Activated CD4-positive, alpha-beta T cell treated with anti-CD3 and anti-CD28 coated beads, Interleukin-2, amount 10 ng/mL, durations not matched to agents 24 days and 14 days (primary cell): ENCODE data around the gene ATP5F1D. TPM values are rescaled to one million over a fixed set of nuclear protein-coding genes. Genes with fewer than 3 reads are reported as not detected.
"Not testable (repeated sequence)": the region's sequence is repeated elsewhere in the genome, so short reads cannot be mapped to it uniquely, and the experiment has no call there.

Experiments used
- DNase-seq: peaks from one replicate; pipeline ENCODE4 v3.0.0; 2022
- H3K27ac Mint-ChIP-seq: one replicate; pipeline ENCODE4 v1.8.0; 2022; ENCODE audit warnings: mild to moderate bottlenecking, mixed read lengths
- H3K27me3 Mint-ChIP-seq: one replicate; pipeline ENCODE4 v1.8.0; 2022; ENCODE audit warnings: mixed read lengths
- H3K36me3 Mint-ChIP-seq: one replicate; pipeline ENCODE4 v1.8.0; 2022; ENCODE audit warnings: low read depth, mild to moderate bottlenecking, mixed read lengths
- H3K4me1 Mint-ChIP-seq: one replicate; pipeline ENCODE4 v1.8.0; 2021; ENCODE audit warnings: mixed read lengths
- H3K4me3 Mint-ChIP-seq: one replicate; pipeline ENCODE4 v1.8.0; 2022; ENCODE audit warnings: mild to moderate bottlenecking, moderate library complexity, mixed read lengths
- H3K9me3 Mint-ChIP-seq: one replicate; pipeline ENCODE4 v1.8.0; 2021; ENCODE audit warnings: mixed read lengths
- intact Hi-C: fragments of 100-400 bp; cut with micrococcal nuclease; formaldehyde crosslinking; loops from one replicate; pipeline ENCODE4 v1.15.1; 2023
- total RNA-seq: library from RNA; stranded (reverse); gene quantifications from 2 replicates; pipeline ENCODE4 v1.2.3, GENCODE V29; 2022

Gene ATP5F1D
- total RNA-seq, 1 donor from 2014 or later = 269 TPM

GRCh38 chr19:1243768-1244692, 2.5 kb downstream of the ATP5F1D start:
- no peaks in the 10 kb centered on the region for H3K9me3 Mint-ChIP-seq
- intact Hi-C loops = loop anchor here (1.0 to 5.0 kb wide), 3 partner anchors 22 to 177 kb away; partner anchors contain the start of gene ARHGAP45
- peaks cover 7% of the 10 kb centered on the region for H3K36me3 Mint-ChIP-seq
- peak; percentile 96 for DNase-seq
- peaks cover 18% of the 10 kb centered on the region for H3K4me1 Mint-ChIP-seq
- peak overlapping the region; percentile 64 for H3K4me3 Mint-ChIP-seq
- peaks cover 4% of the 10 kb centered on the region for H3K27me3 Mint-ChIP-seq
- peak overlapping the region; percentile 85 for H3K27ac Mint-ChIP-seq

DNA sequence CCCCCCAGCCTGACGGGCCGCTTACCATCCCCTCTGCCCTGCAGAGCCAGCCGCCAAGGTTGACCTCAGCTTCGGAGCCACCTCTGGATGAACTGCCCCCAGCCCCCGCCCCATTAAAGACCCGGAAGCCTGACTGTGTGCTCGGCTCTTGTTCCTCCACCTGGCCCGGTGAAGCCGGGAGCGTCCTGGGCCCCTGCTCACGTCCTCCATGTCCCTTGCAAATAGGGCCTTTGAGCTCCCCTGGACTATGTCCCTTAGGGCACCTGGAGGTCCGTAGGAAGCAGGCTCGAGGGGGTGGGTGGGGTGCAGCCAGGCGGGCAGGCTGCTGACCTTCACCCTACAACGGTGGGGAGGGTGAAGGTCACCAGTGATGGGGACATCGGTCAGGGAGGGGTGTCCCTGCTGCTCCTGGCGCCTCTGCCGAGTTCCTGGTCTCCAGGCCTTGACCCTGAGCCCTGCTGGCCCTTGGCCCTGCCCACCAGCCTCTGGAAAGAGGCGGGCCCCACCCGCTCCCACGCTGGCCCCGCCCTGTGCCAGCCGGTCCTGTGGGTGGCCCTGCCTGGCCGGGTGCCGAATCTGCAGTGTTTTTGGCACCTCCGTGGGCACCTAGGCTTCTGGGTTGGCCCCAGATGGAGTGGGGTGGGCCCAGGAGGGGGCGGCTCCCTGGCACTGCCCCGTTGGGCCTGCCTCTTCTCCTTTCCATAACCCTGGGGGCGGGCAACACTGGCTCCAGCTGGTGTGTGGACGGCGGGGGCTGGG, 3.3 kb downstream of the ATP5F1D start:
- peak overlapping the region; percentile 64 for H3K4me3 Mint-ChIP-seq
- no peaks in the 10 kb centered on the region for H3K27me3 Mint-ChIP-seq
- peak overlapping the region; percentile 85 for H3K27ac Mint-ChIP-seq
- H3K4me1 Mint-ChIP-seq = peaks cover 15% of the 10 kb centered on the region
- intact Hi-C loops = loop anchor here (1.0 to 5.0 kb wide), 3 partner anchors 21 to 178 kb away; partner anchors contain the start of gene ARHGAP45
- peaks cover 9% of the 10 kb centered on the region for H3K36me3 Mint-ChIP-seq
- no peak for DNase-seq
- no peaks in the 10 kb centered on the region for H3K9me3 Mint-ChIP-seq

GRCh38 chr19:1245494-1246264, 4.1 kb downstream of the ATP5F1D start:
- H3K9me3 Mint-ChIP-seq = no peaks in the 10 kb centered on the region
- H3K36me3 Mint-ChIP-seq = peaks cover 9% of the 10 kb centered on the region
- intact Hi-C loops = no loop called here
- no peak overlapping the region for H3K4me3 Mint-ChIP-seq
- no peak for DNase-seq
- no peak overlapping the region for H3K27ac Mint-ChIP-seq
- H3K4me1 Mint-ChIP-seq = peaks cover 15% of the 10 kb centered on the region
- H3K27me3 Mint-ChIP-seq = no peaks in the 10 kb centered on the region

DNA sequence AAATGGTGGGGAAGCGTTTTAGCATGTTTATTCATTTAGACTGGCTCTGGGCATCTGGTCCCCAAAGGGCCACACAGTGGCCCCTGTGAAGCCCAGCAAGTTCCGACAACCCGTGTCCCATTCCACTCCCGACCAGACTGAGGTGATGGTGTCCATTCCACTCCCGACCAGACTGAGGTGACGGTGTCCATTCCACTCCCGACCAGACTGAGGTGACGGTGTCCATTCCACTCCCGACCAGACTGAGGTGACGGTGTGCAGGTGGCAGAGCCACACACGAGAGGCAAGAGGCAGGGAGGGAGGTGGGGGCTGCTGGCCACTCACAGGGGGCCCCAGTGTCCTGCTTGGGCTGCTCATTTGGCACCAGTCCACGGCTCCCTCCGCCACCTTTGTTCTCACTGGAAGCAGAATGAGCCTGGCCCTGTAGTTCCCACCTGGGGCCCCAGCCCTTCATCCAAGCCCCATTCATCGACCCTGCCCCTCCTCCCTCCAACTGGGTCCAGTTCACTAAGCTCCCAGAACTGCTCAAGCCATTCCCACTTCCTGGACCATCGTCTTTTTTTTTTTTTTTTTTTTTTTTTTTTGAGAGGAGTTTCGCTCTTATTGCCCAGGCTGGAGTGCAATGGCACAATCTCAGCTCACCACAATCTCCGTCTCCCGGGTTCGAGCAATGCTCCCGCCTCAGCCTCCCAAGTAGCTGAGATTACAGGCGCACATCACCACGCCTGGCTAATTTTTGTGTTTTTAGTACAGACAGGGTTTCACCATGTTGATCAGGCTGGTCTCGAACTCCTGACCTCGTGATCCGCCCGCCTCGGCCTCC, 4.9 kb downstream of the ATP5F1D start:
- DNase-seq, H3K9me3 Mint-ChIP-seq, H3K4me3 Mint-ChIP-seq, H3K27me3 Mint-ChIP-seq, intact Hi-C loops: not testable (repeated sequence)
- Mint-ChIP-seq H3K36me3 (peaks cover 13% of the 10 kb centered on the region), H3K27ac (peak overlapping the region; percentile 15), H3K4me1 (peaks cover 12% of the 10 kb centered on the region)

- no peaks in the 10 kb centered on the region for H3K9me3 Mint-ChIP-seq
- no peaks in the 10 kb centered on the region for H3K27me3 Mint-ChIP-seq
- H3K36me3 Mint-ChIP-seq = peaks cover 21% of the 10 kb centered on the region
- DNase-seq = no peak
- H3K4me1 Mint-ChIP-seq = peaks cover 12% of the 10 kb centered on the region
- H3K27ac Mint-ChIP-seq = peak overlapping the region; percentile 62
- intact Hi-C loops = loop anchor here (1.0 to 2.0 kb wide), 2 partner anchors 227 to 450 kb away; partner anchors contain the start of genes PTBP1, RNU6-2 and TMEM259
- peak overlapping the region; percentile 82 for H3K4me3 Mint-ChIP-seq
Observed at GRCh38 chr19:1247748-1248138, 6.2 kb downstream of the ATP5F1D start.

DNA sequence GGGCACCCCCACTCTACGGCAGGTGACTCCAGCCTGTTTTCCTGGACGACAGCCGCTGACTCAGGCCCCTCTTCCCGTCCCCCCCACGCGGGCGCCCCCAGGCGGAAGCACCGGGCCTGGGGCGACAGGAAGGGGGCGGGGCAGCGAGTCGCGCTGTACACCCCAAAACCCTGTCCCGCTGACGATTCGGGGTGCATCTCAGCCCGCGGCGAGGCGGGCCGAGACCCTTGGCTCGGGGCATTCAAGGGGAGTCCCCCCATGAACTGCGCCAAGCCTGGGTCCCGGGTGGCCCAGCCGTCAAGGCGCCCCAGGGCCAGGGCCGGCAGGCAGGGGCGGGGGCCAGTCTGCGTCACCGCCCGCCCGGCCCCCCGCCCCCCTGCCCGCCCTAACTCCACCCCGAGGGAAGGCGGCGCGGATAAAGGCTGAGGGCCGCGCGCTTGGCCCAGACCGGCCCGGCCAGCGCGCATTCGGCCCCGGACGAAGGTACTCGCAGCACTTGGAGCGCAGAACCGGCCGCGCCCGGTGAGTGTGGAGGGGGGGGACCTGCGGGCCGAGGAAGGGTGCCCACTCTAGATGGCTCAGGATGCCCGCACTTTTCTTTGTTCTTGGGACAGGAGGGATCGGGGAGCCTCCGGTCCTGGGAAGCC, 6.7 kb downstream of the ATP5F1D start, which contains the start of gene MIDN:
TSS of gene MIDN (plus strand) at position 445 of the 647 bp plus-strand sequence. CDS start 1,714 bp downstream, outside the sequence.
- Mint-ChIP-seq H3K9me3 (no peaks in the 10 kb centered on the region), H3K27me3 (no peaks in the 10 kb centered on the region), H3K4me1 (peaks cover 12% of the 10 kb centered on the region), H3K4me3 (peak within 1 kb of the TSS; percentile 82), H3K27ac (peak within 1 kb of the TSS; percentile 90), H3K36me3 (peaks cover 20% of the 10 kb centered on the region)
- peak; percentile 93 for DNase-seq
- intact Hi-C loops = loop anchor here (1.0 to 2.0 kb wide), 2 partner anchors 227 to 451 kb away; partner anchors contain the start of genes PTBP1, RNU6-2 and TMEM259

GRCh38 chr19:1248786-1249297, 7.3 kb downstream of the ATP5F1D start:
- DNase-seq = peak; percentile 96
- peak overlapping the region; percentile 90 for H3K27ac Mint-ChIP-seq
- H3K36me3 Mint-ChIP-seq = peaks cover 24% of the 10 kb centered on the region
- H3K4me1 Mint-ChIP-seq = peaks cover 14% of the 10 kb centered on the region
- H3K9me3 Mint-ChIP-seq = no peaks in the 10 kb centered on the region
- peak overlapping the region; percentile 82 for H3K4me3 Mint-ChIP-seq
- H3K27me3 Mint-ChIP-seq = no peaks in the 10 kb centered on the region
- intact Hi-C loops = loop anchor here (1.0 to 2.0 kb wide), 4 partner anchors 10 to 452 kb away; partner anchors contain the start of genes CIRBP, PTBP1, RNU6-2 and TMEM259

DNA sequence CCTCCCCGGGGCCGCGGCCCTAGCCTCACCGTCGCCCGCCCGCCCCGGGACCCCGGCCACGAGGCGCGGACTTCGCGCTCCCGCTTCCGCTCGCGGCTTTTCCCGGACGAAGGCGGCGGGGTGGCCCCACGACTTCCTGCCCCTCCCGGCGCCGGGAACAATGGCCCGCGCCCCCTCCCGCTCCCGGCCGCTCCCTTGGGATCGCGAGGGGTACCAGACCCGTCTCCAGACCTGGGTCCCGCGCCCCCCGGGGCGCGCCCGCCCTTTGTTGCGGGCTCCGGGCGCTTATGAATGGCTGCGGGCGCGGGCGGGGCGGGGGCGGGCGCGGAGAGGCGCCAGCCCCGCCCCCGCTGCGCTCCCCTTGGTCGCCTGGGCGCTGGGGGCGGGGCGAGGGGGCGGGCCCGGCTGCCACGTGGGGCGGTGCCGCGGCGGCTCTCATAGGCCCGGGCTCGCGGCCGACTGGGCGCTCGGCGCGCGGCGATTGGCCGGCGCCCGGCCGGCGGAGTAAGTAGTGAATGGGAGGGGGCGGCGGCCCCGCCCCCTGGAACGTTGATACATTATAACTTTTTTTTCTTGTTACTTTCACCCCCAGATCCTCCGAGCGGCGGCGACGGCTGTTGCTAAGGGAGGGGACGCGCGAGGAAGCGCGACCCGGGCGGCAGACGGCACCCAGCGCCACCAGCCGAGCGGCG, 7.9 kb downstream of the ATP5F1D start:
- Mint-ChIP-seq H3K27me3 (no peaks in the 10 kb centered on the region), H3K4me3 (peak overlapping the region; percentile 76), H3K9me3 (no peaks in the 10 kb centered on the region), H3K27ac (peak overlapping the region; percentile 63), H3K36me3 (peaks cover 26% of the 10 kb centered on the region), H3K4me1 (peaks cover 14% of the 10 kb centered on the region)
- peak; percentile 97 for DNase-seq
- intact Hi-C loops = loop anchor here (1.0 to 2.0 kb wide), 3 partner anchors 10 to 229 kb away; partner anchors contain the start of genes CIRBP, RNU6-2 and TMEM259

- DNase-seq = no peak
- H3K9me3 Mint-ChIP-seq = no peaks in the 10 kb centered on the region
- H3K36me3 Mint-ChIP-seq = peaks cover 30% of the 10 kb centered on the region
- no peaks in the 10 kb centered on the region for H3K27me3 Mint-ChIP-seq
- peak overlapping the region; percentile 63 for H3K27ac Mint-ChIP-seq
- peaks cover 16% of the 10 kb centered on the region for H3K4me1 Mint-ChIP-seq
- peak overlapping the region; percentile 76 for H3K4me3 Mint-ChIP-seq
- intact Hi-C loops = loop anchor here (1.0 to 2.0 kb wide), 3 partner anchors 9 to 229 kb away; partner anchors contain the start of genes CIRBP, RNU6-2 and TMEM259
Observed at GRCh38 chr19:1249990-1250436, 8.5 kb downstream of the ATP5F1D start.

DNA sequence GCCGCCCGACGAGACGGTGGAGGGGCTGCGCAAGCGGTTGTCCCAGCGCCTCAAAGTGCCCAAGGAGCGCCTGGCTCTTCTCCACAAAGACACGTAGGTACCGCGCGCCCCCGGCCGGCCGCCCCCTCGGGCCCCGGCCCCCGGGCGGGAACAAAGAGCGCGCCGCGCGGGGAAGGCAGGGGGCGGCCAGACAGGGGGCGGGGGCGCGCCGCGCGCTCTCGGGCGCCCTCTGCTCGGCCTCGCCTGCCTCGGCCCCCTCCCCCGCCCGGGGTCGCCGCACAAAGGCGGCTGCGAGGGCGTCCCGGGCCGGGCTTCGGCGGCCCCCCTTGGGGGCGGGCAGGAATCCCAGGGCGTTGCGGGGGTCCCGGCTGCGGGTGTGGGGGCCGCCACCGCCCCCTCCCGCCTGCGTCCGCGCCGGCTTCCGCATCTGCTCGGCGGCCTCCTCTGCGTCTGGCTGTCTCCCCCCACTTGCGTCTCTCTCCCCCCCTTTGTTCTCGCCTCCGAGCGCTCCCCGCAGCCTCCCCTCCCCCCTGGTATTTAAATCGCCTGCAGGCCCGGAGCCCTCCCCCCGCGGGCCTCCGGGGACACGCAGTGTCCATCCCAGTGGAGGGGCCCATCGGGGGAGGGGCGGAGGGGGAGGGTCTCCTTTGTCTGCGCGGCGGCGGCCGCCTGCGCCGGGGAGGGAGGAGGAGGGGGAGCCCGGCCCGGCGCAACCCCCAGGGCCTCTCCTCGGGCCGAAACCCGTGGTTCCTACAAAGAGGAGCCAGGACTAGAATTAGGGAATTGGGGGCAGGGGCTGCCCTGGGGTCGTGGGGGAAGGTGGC, 9.1 kb downstream of the ATP5F1D start:
- H3K9me3 Mint-ChIP-seq = no peaks in the 10 kb centered on the region
- peaks cover 16% of the 10 kb centered on the region for H3K4me1 Mint-ChIP-seq
- peaks cover 34% of the 10 kb centered on the region for H3K36me3 Mint-ChIP-seq
- no peaks in the 10 kb centered on the region for H3K27me3 Mint-ChIP-seq
- H3K27ac Mint-ChIP-seq = peak overlapping the region; percentile 90
- intact Hi-C loops = no loop called here
- peak; percentile 84 for DNase-seq
- peak overlapping the region; percentile 97 for H3K4me3 Mint-ChIP-seq
